Sigmoid colon (tissue), 7 donors: ENCODE measurements around the gene IL9. TPM values are rescaled to one million over a fixed set of nuclear protein-coding genes. Genes with fewer than 3 reads are reported as not detected.

Source experiments
- DNase-seq: peaks from one replicate; pipeline ENCODE4 v3.0.0-alpha.2; 2019
- H3K27ac ChIP-seq, 4 donors: fragments of 200-600 bp; sonication (generic); one replicate each; pipeline ENCODE4 v1.5.1; 2016 to 2019; ENCODE audit warnings: mild to moderate bottlenecking in 1 of 4
- H3K27me3 ChIP-seq, 3 donors: fragments of 200-600 bp; sonication (generic); one replicate each; pipeline ENCODE4 v1.5.1; 2019; ENCODE audit warnings: mild to moderate bottlenecking in 1 of 3
- H3K36me3 ChIP-seq, 4 donors: fragments of 200-600 bp; sonication (generic); one replicate each; pipeline ENCODE4 v1.5.1; 2016 to 2019
- H3K4me1 ChIP-seq, 4 donors: fragments of 200-600 bp; sonication (generic); one replicate each; pipeline ENCODE4 v1.5.1; 2017 to 2019
- H3K4me3 ChIP-seq, 4 donors: fragments of 200-600 bp; sonication (generic); one replicate each; pipeline ENCODE4 v1.5.1; 2017 to 2019; ENCODE audit warnings: mild to moderate bottlenecking in 2 of 4, moderate library complexity in 1 of 4
- H3K9me3 ChIP-seq, 4 donors: fragments of 200-600 bp in 3 of 4; sonication (generic) in 3 of 4; one replicate each; pipeline versions ENCODE4 v1.5.1 to v1.6.1; 2013 to 2019
- EP300 ChIP-seq, 4 donors: sonication (generic); formaldehyde crosslinking; IDR thresholded peaks; one replicate each; pipeline ENCODE4 v1.6.1; 2017; ENCODE audit warnings: antibody characterized with exemption in 4 of 4
- POLR2A ChIP-seq, 2 donors: fragments of 450-650 bp; IDR thresholded peaks; one replicate each; pipeline ENCODE4 v1.6.1; 2016; ENCODE audit warnings: antibody characterized with exemption in 2 of 2, mild to moderate bottlenecking in 2 of 2, moderate library complexity in 2 of 2
- POLR2AphosphoS5 ChIP-seq, 4 donors: sonication (generic); formaldehyde crosslinking; IDR thresholded peaks; one replicate each; pipeline ENCODE4 v1.6.1; 2017; ENCODE audit warnings: antibody characterized with exemption in 4 of 4
- WGBS, 2 donors: extraction: QIAGEN DNeasy Blood & Tissue Kit; methylation state at CpG; one replicate each; pipeline ENCODE4 v1.1.7; 2013; 5-methylcytosine and 5-hydroxymethylcytosine counted together
- intact Hi-C: fragments of 100-400 bp; cut with DNase I; formaldehyde crosslinking; loops from one replicate; pipeline ENCODE4 v1.15.1; 2023
- polyA plus RNA-seq, 3 donors: library from polyadenylated mRNA; stranded (reverse); fragments of 200-250 nt; gene quantifications; one replicate each; pipeline ENCODE4 v1.2.3, GENCODE V29; 2013
- total RNA-seq, 4 donors: library from RNA; depleted of rRNA; stranded (reverse); fragments of >200 nt; gene quantifications; one replicate each; pipeline ENCODE4 v1.1.0, GENCODE V29; 2016
- TF ChIP-seq, protein P1 (sequence below), 4 experiments: fragments of 450-650 bp in 3 of 4; fragments of 200-600 bp in 1 of 4; IDR thresholded peaks; one replicate each; pipeline ENCODE4 v1.5.1; 2016 to 2019; ENCODE audit warnings: antibody characterized with exemption in 4 of 4, mild to moderate bottlenecking in 3 of 4, moderate library complexity in 2 of 4
- donor health status: healthy with polysubstance abuse.
- donor health status: Bipolar disorder and iron deficiency.
- donor health status: healthy.

Gene IL9
- total and polyA plus RNA-seq, 7 donors: not detected

DNA sequence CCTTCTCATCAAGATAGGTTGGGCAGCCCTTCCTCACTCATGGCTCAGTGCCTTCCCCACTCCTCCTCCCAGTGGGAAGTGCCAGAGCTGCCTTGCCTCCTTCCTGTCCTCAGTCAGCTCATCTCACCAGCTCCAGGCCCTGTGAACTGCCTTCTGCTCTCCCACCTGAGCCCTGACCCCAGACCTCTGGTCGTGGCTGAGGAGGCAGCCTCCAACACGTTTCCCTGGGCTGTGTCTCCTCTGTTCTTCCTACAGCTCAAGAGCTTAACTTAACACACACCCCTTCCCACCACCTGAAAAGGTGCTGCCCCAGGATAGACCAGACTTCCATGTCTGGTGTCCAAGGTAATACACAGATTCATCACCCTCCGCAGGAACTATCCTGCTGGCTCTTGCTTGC is 21.2 kb downstream of the IL9 start:
- peaks cover 0 to 19% (median 15%) of the 10 kb centered on the region in 4 donors for H3K4me1 ChIP-seq
- no peak overlapping the region for H3K4me3 ChIP-seq
- no peaks in the 10 kb centered on the region for H3K27me3 ChIP-seq
- no peaks in the 10 kb centered on the region for H3K36me3 ChIP-seq
- no peaks in the 10 kb centered on the region for H3K9me3 ChIP-seq
- H3K27ac ChIP-seq: no peak overlapping the region
- 77 to 88% methylated on average over 3 of the region's 3 CpGs for WGBS, 2 donors
- intact Hi-C loops: no loop called here
- TF ChIP-seq POLR2AphosphoS5 (IDR thresholded peaks at IDR 0.05): no peak
- TF ChIP-seq, protein P1, sequence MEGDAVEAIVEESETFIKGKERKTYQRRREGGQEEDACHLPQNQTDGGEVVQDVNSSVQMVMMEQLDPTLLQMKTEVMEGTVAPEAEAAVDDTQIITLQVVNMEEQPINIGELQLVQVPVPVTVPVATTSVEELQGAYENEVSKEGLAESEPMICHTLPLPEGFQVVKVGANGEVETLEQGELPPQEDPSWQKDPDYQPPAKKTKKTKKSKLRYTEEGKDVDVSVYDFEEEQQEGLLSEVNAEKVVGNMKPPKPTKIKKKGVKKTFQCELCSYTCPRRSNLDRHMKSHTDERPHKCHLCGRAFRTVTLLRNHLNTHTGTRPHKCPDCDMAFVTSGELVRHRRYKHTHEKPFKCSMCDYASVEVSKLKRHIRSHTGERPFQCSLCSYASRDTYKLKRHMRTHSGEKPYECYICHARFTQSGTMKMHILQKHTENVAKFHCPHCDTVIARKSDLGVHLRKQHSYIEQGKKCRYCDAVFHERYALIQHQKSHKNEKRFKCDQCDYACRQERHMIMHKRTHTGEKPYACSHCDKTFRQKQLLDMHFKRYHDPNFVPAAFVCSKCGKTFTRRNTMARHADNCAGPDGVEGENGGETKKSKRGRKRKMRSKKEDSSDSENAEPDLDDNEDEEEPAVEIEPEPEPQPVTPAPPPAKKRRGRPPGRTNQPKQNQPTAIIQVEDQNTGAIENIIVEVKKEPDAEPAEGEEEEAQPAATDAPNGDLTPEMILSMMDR (IDR thresholded peaks at IDR 0.05): no peak
- no peak for TF ChIP-seq POLR2A (IDR thresholded peaks at IDR 0.05)
- no peak for TF ChIP-seq EP300 (IDR thresholded peaks at IDR 0.05)
- no peak for DNase-seq

DNA sequence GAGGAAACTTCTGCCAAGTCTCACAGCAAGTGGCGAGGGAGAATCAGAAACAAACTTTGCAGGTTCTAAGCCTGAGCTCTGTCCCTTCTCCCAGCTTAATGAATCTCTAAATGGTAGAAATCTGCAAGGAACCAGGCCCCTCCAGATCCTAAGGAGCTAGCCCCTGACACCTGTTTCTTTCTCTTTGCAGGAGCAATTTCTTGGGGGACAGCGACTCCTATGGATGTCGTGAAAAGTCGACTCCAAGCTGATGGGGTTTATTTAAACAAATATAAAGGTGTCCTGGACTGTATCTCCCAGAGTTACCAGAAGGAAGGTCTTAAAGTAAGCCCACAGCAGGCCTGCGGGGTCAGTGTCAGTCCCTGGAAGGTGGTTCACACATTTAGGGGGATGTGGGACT is 21.8 kb downstream of the IL9 start:
- no peaks in the 10 kb centered on the region for H3K36me3 ChIP-seq
- H3K4me3 ChIP-seq: no peak overlapping the region
- H3K9me3 ChIP-seq: no peaks in the 10 kb centered on the region
- intact Hi-C loops: no loop called here
- H3K27me3 ChIP-seq: no peaks in the 10 kb centered on the region
- no peak for TF ChIP-seq POLR2A (IDR thresholded peaks at IDR 0.05)
- TF ChIP-seq, protein P1 (IDR thresholded peaks at IDR 0.05): no peak
- TF ChIP-seq POLR2AphosphoS5 (IDR thresholded peaks at IDR 0.05): no peak
- TF ChIP-seq EP300 (IDR thresholded peaks at IDR 0.05): no peak
- DNase-seq: no peak
- no peak overlapping the region for H3K27ac ChIP-seq
- peaks cover 0 to 16% (median 14%) of the 10 kb centered on the region in 4 donors for H3K4me1 ChIP-seq
- WGBS, 2 donors: 83 to 88% methylated on average over 5 of the region's 5 CpGs

DNA sequence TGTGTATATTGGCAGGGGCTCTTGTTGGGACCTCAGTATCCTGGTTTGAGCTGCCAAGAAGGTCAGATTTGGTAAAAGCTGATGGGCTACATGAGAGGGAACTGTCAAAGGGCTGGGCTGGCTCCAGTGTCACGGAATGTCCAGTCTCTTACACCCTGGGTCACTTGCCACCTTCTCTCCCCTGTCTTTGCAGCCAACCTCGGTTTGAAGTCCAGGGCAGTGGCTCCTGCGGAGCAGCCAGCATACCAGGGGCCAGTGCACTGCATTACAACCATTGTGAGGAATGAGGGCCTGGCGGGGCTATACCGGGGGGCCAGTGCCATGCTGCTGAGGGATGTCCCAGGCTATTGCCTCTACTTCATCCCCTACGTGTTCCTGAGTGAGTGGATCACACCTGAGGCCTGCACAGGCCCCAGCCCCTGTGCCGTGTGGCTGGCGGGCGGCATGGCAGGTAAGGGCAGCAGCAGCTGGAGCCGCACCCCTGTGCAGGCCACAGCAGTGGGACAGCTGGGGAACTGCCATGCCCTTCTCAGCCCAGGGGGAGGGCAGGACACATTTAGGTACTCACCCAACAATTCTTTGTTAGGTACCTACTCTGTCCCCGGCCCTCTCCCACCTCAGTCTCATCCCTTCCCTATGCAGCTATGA is 24.2 kb downstream of the IL9 start:
- DNase-seq: no peak
- intact Hi-C loops: no loop called here

DNA sequence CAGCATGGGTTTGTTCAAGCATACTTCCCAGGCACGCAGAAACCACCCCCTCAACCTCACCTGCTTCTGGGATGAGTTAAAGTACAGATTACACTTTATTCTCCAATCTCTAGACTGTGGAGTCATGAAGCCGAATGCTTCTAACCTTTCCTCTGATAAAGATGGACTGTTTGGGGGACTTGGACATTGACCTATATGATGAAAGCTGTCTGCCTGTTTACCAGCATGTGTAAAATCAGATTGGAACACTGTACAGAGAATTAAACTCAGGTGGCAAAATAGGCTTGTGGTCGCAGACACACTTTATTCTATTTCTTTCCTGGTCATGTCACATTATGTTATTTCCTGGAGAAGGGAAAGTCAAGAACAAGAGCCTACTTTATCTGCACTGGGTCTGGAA is 25.7 kb downstream of the IL9 start:
- Histone ChIP-seq H3K9me3 (no peaks in the 10 kb centered on the region), H3K27ac (no peak overlapping the region), H3K4me1 (no peaks in the 10 kb centered on the region), H3K36me3 (no peaks in the 10 kb centered on the region), H3K27me3 (no peaks in the 10 kb centered on the region), H3K4me3 (no peak overlapping the region)
- intact Hi-C loops: no loop called here
- WGBS, 2 donors: 18 to 46% methylated on average over 3 of the region's 3 CpGs
- TF ChIP-seq POLR2A (IDR thresholded peaks at IDR 0.05) (no peak), EP300 (IDR thresholded peaks at IDR 0.05) (no peak), POLR2AphosphoS5 (IDR thresholded peaks at IDR 0.05) (no peak)
- TF ChIP-seq, protein P1 (IDR thresholded peaks at IDR 0.05): no peak
- DNase-seq: no peak

More for the DNA sequence above, 24.2 kb downstream of the IL9 start:
- TF ChIP-seq POLR2AphosphoS5 (IDR thresholded peaks at IDR 0.05) (no peak), EP300 (IDR thresholded peaks at IDR 0.05) (no peak), POLR2A (IDR thresholded peaks at IDR 0.05) (no peak)
- TF ChIP-seq, protein P1 (IDR thresholded peaks at IDR 0.05): no peak
- Histone ChIP-seq H3K9me3 (no peaks in the 10 kb centered on the region), H3K36me3 (no peaks in the 10 kb centered on the region), H3K4me3 (no peak overlapping the region), H3K27ac (no peak overlapping the region), H3K27me3 (no peaks in the 10 kb centered on the region), H3K4me1 (no peaks in the 10 kb centered on the region)
- WGBS, 2 donors: 80 to 85% methylated on average over 11 of the region's 11 CpGs

DNA sequence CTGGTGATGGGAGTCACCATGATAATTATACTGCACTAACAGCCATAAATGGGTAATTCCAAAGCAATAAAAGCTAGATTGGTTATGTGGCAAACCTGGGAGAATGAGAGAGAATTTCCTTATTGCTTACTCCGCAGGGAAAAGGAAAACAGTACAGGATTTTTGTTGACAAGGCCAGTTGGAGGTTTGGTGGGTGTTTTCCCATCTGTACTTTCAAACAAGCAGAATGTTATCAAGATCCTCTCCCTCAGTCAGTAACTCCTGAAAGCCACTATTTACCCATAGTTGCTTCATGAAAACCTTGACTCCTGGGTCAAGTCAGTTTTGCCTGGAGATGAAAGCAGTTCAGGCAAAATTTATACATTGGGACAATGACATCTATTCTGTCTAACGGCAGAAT is 26.4 kb downstream of the IL9 start:
- intact Hi-C loops: no loop called here
- Histone ChIP-seq H3K4me1 (no peaks in the 10 kb centered on the region), H3K27ac (no peak overlapping the region), H3K36me3 (no peaks in the 10 kb centered on the region), H3K27me3 (no peaks in the 10 kb centered on the region), H3K9me3 (no peaks in the 10 kb centered on the region), H3K4me3 (no peak overlapping the region)
- WGBS, 2 donors: 14 to 70% methylated on average over 2 of the region's 2 CpGs
- DNase-seq: no peak
- TF ChIP-seq POLR2AphosphoS5 (IDR thresholded peaks at IDR 0.05): no peak
- no peak for TF ChIP-seq POLR2A (IDR thresholded peaks at IDR 0.05)
- TF ChIP-seq EP300 (IDR thresholded peaks at IDR 0.05): no peak
- TF ChIP-seq, protein P1 (IDR thresholded peaks at IDR 0.05): no peak
